Middle frontal gyrus (tissue), 1 donor: ENCODE results near the gene FXN.

Experiments
- DNase-seq: peaks from one replicate; pipeline ENCODE4 v3.0.0-alpha.2; 2015; ENCODE audit warnings: low spot score; ENCODE audit errors: extremely low spot score

Gene FXN

DNA sequence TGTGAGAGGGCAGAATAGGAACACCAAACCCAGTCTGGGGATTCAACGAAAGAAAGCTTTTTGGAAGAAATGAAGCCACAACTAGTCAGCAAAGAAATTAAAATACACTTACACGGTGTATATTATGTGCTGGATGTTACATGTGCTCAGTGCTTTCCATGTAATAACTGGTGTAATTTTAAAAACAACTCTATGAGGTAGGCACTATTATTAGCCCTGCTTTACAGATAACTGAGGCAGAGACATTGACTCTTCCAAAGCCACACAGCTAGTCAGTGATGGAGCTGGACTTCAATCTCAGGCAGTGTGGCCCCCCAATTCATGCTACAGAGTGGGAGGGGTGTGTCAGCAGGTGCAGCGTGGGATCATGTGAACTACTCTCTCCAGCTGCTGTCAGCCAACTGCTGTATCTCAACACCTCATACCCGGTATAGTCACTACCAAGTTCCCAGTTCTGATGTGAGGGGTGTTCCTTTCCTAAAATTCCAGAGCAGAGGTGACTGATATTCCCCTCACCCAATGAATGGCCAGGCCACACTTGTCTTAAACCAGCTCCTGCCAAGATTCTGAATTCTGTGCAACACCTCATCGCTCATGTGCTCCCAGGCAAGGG lies 104.7 kb downstream of the FXN start:
- no peak for DNase-seq

DNA sequence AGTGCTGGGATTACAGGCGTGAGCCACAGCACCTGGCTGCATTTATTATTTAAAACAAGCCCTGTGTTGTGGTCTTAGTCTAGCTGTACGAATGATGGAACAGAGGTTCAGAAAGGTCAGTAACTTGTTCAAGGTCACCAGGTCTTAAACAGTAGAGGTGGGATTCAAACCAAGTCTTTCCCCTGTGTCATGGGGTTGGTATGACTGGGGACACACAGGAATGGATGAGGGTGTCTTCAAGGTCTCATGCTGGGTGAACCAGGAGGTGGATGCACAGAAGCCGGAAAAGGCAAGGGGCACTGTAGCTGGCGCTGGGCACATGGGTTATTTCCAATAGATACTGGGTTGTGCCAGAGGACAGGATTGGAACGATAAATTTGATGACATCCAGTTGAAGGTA lies 106.3 kb downstream of the FXN start:
- DNase-seq = no peak

DNA sequence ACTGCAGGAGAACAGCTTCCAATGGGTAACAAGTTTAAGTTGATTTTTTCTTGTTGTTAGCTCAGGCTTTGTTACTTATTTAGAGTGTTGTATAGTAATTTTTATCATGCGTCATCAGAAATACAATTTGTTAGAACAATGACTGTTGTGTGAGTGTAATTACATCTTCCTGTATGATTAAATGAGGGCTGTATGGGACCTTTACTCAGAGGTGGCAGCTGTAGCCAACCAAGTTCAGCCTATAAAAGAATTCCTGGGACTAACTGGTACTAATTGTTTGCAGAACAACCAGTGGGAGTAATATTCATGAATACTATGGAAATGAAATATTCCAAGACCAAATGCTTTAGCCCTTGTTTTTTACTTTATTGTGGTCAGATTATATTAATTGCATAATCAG lies 107.7 kb downstream of the FXN start:
- no peak for DNase-seq

DNA sequence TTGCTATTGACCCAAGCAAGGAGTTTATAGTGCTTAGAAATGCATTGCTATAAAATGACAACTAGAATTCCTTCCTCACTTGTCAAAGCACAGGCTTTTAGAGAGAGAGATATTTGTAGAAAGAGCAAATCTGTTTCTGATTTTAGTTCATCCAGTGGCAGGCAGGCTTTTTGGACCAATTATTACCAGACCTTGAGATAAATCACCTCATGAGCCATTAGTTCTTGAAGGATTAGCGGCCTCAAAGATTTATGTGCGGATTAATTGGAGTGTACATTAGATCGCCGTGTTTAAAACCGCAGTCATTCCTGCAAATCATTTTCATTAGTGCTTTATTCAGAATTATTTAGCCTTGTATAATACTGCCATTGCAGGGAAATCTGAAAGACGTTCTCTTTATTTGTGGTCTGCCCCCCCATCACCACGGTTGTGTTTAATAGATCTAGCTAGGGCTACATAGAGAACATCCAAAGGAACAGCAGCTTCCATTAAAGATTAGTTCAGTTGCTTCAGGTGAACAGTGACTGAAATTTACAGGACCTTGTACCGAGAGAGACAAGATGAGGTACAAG lies 109.7 kb downstream of the FXN start:
- DNase-seq = no peak

DNA sequence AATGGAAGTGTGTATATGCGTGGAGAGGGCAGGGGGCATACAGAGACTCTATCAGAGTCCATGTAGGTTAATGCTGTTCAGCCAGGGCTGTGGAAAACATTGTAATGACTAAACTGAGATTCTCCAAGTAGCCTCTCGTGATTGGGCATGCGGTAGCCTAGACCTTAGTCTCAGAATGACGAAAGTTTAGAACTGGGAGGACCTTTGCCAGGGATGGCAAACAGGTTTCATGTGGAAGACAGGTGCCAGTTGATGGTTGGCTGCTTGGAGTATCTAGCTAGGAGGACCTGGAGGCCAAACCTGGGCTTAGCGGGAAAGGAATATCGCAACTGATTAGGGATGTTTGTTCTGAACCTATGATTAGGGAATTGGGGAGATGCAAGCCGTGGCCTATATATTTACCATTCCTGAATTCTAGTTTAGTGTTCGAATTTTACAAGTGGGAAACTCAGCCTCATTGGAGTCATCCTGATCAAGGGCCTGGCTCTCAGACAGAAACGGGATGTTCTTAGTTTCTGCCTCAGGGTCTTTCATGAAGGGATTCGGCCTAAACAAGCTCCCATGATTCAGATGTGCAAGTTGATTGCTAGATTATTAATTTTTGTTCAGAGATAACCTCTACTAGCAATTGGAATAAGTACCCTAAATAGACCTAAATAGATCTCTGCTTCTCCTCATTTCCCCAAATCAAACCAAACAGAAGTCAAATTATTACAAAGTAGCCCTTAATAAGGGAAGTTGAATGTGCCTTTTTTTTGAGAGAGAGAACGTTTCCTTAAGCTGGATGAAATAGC lies 111.7 kb downstream of the FXN start:
- DNase-seq = no peak

DNA sequence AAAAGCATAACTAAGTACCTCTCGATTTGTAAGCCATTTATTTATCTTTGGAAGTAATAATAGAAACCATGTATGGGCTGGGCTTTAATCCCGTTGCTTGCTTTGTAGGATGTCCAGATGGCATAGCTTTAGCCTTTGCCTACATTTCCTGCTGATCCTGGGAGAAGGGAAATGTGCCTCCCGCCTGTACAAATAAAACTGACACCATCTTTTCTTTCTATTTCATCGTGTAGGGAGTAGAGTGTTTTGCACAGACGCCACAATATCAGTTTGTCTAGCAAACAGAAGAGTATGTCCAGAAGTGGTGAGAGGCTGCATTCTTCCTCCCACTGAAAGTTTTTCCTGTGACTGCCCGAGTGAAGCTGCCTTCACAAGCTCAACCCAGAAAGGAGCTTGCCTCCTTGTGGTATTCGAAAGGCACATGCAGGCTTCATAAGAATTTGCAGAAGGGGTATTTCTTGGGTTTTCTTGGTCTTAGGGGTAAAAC lies 113.8 kb downstream of the FXN start:
- no peak for DNase-seq
